22Rv1 (cell line): ENCODE results near the gene POR.

Experiments
- CTCF ChIP-seq: fragments of 450-650 bp; IDR thresholded peaks from 2 replicates; pipeline ENCODE4 v1.5.1; 2017; ENCODE audit warnings: mild to moderate bottlenecking
- ZFX ChIP-seq: fragments of 450-650 bp; IDR thresholded peaks from 2 replicates; pipeline ENCODE4 v1.6.1; 2017; ENCODE audit warnings: antibody characterized with exemption, borderline replicate concordance

DNA sequence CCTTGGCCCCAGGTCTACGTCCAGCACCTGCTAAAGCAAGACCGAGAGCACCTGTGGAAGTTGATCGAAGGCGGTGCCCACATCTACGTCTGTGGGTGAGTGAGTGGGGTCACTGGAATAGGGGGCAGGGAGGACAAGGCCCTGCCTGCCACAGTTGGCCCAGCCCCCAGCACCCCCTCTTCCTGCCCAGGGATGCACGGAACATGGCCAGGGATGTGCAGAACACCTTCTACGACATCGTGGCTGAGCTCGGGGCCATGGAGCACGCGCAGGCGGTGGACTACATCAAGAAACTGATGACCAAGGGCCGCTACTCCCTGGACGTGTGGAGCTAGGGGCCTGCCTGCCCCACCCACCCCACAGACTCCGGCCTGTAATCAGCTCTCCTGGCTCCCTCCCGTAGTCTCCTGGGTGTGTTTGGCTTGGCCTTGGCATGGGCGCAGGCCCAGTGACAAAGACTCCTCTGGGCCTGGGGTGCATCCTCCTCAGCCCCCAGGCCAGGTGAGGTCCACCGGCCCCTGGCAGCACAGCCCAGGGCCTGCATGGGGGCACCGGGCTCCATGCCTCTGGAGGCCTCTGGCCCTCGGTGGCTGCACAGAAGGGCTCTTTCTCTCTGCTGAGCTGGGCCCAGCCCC lies 71.3 kb downstream of the POR start:
- no peak for TF ChIP-seq ZFX
- TF ChIP-seq CTCF, result no peak
